Liver (tissue), 9 donors: ENCODE results near the gene TIMM22. TPM values are rescaled to one million over a fixed set of nuclear protein-coding genes. Genes with fewer than 3 reads are reported as not detected.

ENCODE experiments used
- DNase-seq: peaks from one replicate; pipeline ENCODE4 v3.0.0-alpha.2; 2017; ENCODE audit warnings: low spot score
- H3K27ac ChIP-seq, 2 donors: one replicate each; pipeline ENCODE4 v1.7.0; 2013; ENCODE audit warnings: inconsistent platforms in 2 of 2, low read length in 2 of 2, control low read depth in 1 of 2, low read depth in 1 of 2, mild to moderate bottlenecking in 1 of 2
- H3K27me3 ChIP-seq, 4 donors: one replicate each; pipeline versions ENCODE4 v1.6.1 to v1.7.0; 2013; ENCODE audit warnings: low read length in 3 of 4, inconsistent platforms in 1 of 4, mild to moderate bottlenecking in 1 of 4, moderate library complexity in 1 of 4; ENCODE audit not compliant: control insufficient read depth in 4 of 4, insufficient read depth in 4 of 4
- H3K36me3 ChIP-seq, 4 donors: one replicate each; pipeline versions ENCODE4 v1.6.1 to v1.7.0; 2013; ENCODE audit warnings: low read length in 3 of 4, mild to moderate bottlenecking in 3 of 4, low read depth in 1 of 4, moderate library complexity in 1 of 4; ENCODE audit not compliant: control insufficient read depth in 4 of 4, insufficient read depth in 3 of 4
- H3K4me1 ChIP-seq, 4 donors: one replicate each; pipeline versions ENCODE4 v1.6.1 to v1.7.0; 2013; ENCODE audit warnings: low read length in 3 of 4, mild to moderate bottlenecking in 3 of 4, moderate library complexity in 1 of 4; ENCODE audit not compliant: control insufficient read depth in 4 of 4, insufficient read depth in 4 of 4
- H3K4me3 ChIP-seq, 3 donors: one replicate each; pipeline versions ENCODE4 v1.6.1 to v1.7.0; 2013; ENCODE audit warnings: low read length in 3 of 3, control low read depth in 1 of 3, low read depth in 1 of 3, mild to moderate bottlenecking in 1 of 3
- H3K9ac ChIP-seq, 2 donors: one replicate each; pipeline ENCODE4 v1.7.0; 2013; ENCODE audit warnings: low read length in 2 of 2, mild to moderate bottlenecking in 2 of 2, moderate library complexity in 2 of 2, control low read depth in 1 of 2, low read depth in 1 of 2
- H3K9me3 ChIP-seq, 4 donors: one replicate each; pipeline versions ENCODE4 v1.6.1 to v1.7.0; 2013; ENCODE audit warnings: low read length in 3 of 4; ENCODE audit not compliant: control insufficient read depth in 4 of 4
- ATF3 ChIP-seq: IDR thresholded peaks from 2 replicates; pipeline ENCODE4 v1.6.1; 2016; ENCODE audit warnings: antibody characterized with exemption
- CTCF ChIP-seq: fragments of 150-350 bp; IDR thresholded peaks from 2 replicates; pipeline ENCODE4 v1.5.1; 2017; ENCODE audit warnings: improper control_type of control experiment, low read depth, low read length; ENCODE audit not compliant: missing input control
- EGR1 ChIP-seq, 2 donors: IDR thresholded peaks; 2 replicates each; pipeline ENCODE4 v1.6.1; 2016 to 2018; ENCODE audit warnings: antibody characterized with exemption in 2 of 2, low read depth in 2 of 2
- FOXA1 ChIP-seq: IDR thresholded peaks from 2 replicates; pipeline ENCODE4 v1.6.1; 2016; ENCODE audit warnings: antibody characterized with exemption
- FOXA2 ChIP-seq: IDR thresholded peaks from 2 replicates; pipeline ENCODE4 v1.6.1; 2016; ENCODE audit warnings: antibody characterized with exemption
- GABPA ChIP-seq, 2 donors: IDR thresholded peaks in 1 of 2; conservative IDR thresholded peaks in 1 of 2; 2 replicates each; pipeline ENCODE4 v1.6.1; 2016; ENCODE audit warnings: antibody characterized with exemption in 2 of 2, mild to moderate bottlenecking in 1 of 2, moderate library complexity in 1 of 2
- HNF4A ChIP-seq, 2 donors: conservative IDR thresholded peaks; 2 replicates each; pipeline ENCODE4 v1.6.1; 2016; ENCODE audit warnings: antibody characterized with exemption in 2 of 2, mild to moderate bottlenecking in 2 of 2
- HNF4G ChIP-seq: IDR thresholded peaks from 2 replicates; pipeline ENCODE4 v1.6.1; 2016; ENCODE audit warnings: antibody characterized with exemption
- MAX ChIP-seq: IDR thresholded peaks from 2 replicates; pipeline ENCODE4 v1.6.1; 2016; ENCODE audit warnings: antibody characterized with exemption
- NR2F2 ChIP-seq: IDR thresholded peaks from 2 replicates; pipeline ENCODE4 v1.6.1; 2016; ENCODE audit warnings: antibody characterized with exemption
- RAD21 ChIP-seq, 2 donors: IDR thresholded peaks; 2 replicates each; pipeline ENCODE4 v1.6.1; 2016; ENCODE audit warnings: antibody characterized with exemption in 2 of 2, mild to moderate bottlenecking in 2 of 2
- REST ChIP-seq: IDR thresholded peaks from 2 replicates; pipeline ENCODE4 v1.6.1; 2016; ENCODE audit warnings: antibody characterized with exemption, mild to moderate bottlenecking
- RXRA ChIP-seq, 2 donors: IDR thresholded peaks; 2 replicates each; pipeline ENCODE4 v1.6.1; 2017 to 2018; ENCODE audit warnings: antibody characterized with exemption in 2 of 2, mild to moderate bottlenecking in 1 of 2
- SP1 ChIP-seq: IDR thresholded peaks from 2 replicates; pipeline ENCODE4 v1.6.1; 2018; ENCODE audit warnings: antibody characterized with exemption, mild to moderate bottlenecking
- TAF1 ChIP-seq: conservative IDR thresholded peaks from 2 replicates; pipeline ENCODE4 v1.6.1; 2016; ENCODE audit warnings: antibody characterized with exemption, mild to moderate bottlenecking
- YY1 ChIP-seq: IDR thresholded peaks from 2 replicates; pipeline ENCODE4 v1.6.1; 2016; ENCODE audit warnings: antibody characterized with exemption, mild to moderate bottlenecking
- ZBTB33 ChIP-seq: IDR thresholded peaks from 2 replicates; pipeline ENCODE4 v1.6.1; 2016; ENCODE audit warnings: antibody characterized with exemption
- WGBS: extraction: QIAGEN DNeasy Blood & Tissue Kit; methylation state at CpG from one replicate; pipeline ENCODE4 v1.1.7; 2013; 5-methylcytosine and 5-hydroxymethylcytosine counted together
- polyA plus RNA-seq, 2 donors: library from polyadenylated mRNA; stranded (reverse) in 1 of 2; unstranded in 1 of 2; fragments of 200-250 nt in 1 of 2; fragments of >200 nt in 1 of 2; fragmentation: Nextera tagmentation in 1 of 2; extraction: Ambion mirVana in 1 of 2; gene quantifications; one replicate each; pipeline versions ENCODE4 v1.2.1 to v1.2.3, GENCODE V29; 2013 to 2015
- total RNA-seq, 2 donors: library from RNA; depleted of rRNA; stranded (reverse); fragments of >200 nt; gene quantifications; one replicate each; pipeline ENCODE4 v1.2.3, GENCODE V29; 2014
- donor health status: healthy.
- donor health status: healthy.
- donor health status: healthy.
- donor health status: healthy.
- donor health status: healthy.

The TIMM22 gene
- total and polyA plus RNA-seq, 4 donors: 4.4 to 5.0 (median 4.6) TPM

- no peaks in the 10 kb centered on the region for H3K36me3 ChIP-seq
- WGBS: 76% methylated on average over 30 of the region's 30 CpGs
- no peak for DNase-seq
- no peak overlapping the region for H3K4me3 ChIP-seq
- H3K9ac ChIP-seq: no peak overlapping the region
- H3K9me3 ChIP-seq: no peaks in the 10 kb centered on the region
- no peak for TF ChIP-seq FOXA2
- TF ChIP-seq MAX: no peak
- TF ChIP-seq YY1: no peak
- no peak for TF ChIP-seq TAF1
- no peak for TF ChIP-seq HNF4A (conservative IDR thresholded peaks at IDR 0.05)
- no peak for TF ChIP-seq EGR1 (IDR thresholded peaks at IDR 0.05; ENCODE audit: low read depth in 2 of 2)
- no peak for TF ChIP-seq RXRA (IDR thresholded peaks at IDR 0.05)
- TF ChIP-seq ATF3: no peak
- no peak for TF ChIP-seq GABPA (IDR thresholded peaks at IDR 0.05 in 1 of 2, conservative IDR thresholded peaks at IDR 0.05 in 1 of 2)
- no peak for TF ChIP-seq HNF4G
- TF ChIP-seq REST: no peak
- H3K27ac ChIP-seq: no peak overlapping the region
- no peaks in the 10 kb centered on the region for H3K27me3 ChIP-seq
- peaks cover 0 to 2% (median 0%) of the 10 kb centered on the region in 4 donors for H3K4me1 ChIP-seq
These were observed 32.4 kb downstream of the TIMM22 start for GRCh38 chr17:1029196-1029921.

- Histone ChIP-seq H3K36me3 (no peaks in the 10 kb centered on the region), H3K4me1 (peaks cover 0 to 2% (median 0%) of the 10 kb centered on the region in 4 donors), H3K27me3 (no peaks in the 10 kb centered on the region), H3K9ac (no peak overlapping the region), H3K9me3 (no peaks in the 10 kb centered on the region), H3K27ac (no peak overlapping the region), H3K4me3 (no peak overlapping the region)
- no peak for DNase-seq
- 75% methylated on average over 20 of the region's 20 CpGs for WGBS
- no peak for TF ChIP-seq REST
- no peak for TF ChIP-seq YY1
- no peak for TF ChIP-seq MAX
- no peak for TF ChIP-seq ZBTB33
- TF ChIP-seq HNF4A (conservative IDR thresholded peaks at IDR 0.05): no peak
- no peak for TF ChIP-seq RAD21 (IDR thresholded peaks at IDR 0.05)
- TF ChIP-seq EGR1 (IDR thresholded peaks at IDR 0.05; ENCODE audit: low read depth in 2 of 2): no peak
- TF ChIP-seq FOXA1: no peak
- TF ChIP-seq FOXA2: no peak
- no peak for TF ChIP-seq NR2F2
- TF ChIP-seq TAF1: no peak
- no peak for TF ChIP-seq SP1
- no peak for TF ChIP-seq GABPA (IDR thresholded peaks at IDR 0.05 in 1 of 2, conservative IDR thresholded peaks at IDR 0.05 in 1 of 2)
- no peak for TF ChIP-seq CTCF
- TF ChIP-seq ATF3: no peak
These were observed 33.2 kb downstream of the TIMM22 start for GRCh38 chr17:1029922-1030644.
